GM21786 (cell line): ENCODE data around the gene SMIM22.
A peak's percentile ranks its signal among the peaks of the same experiment; 100 is the strongest.
"Not testable (repeated sequence)": the region's sequence is repeated elsewhere in the genome, so short reads cannot be mapped to it uniquely, and the experiment has no call there.

Source experiments
- ATAC-seq: cut with Tn5 transposase; IDR thresholded peaks from one replicate; pipeline ENCODE4 v1.9.1; 2021; ENCODE audit not compliant: unreplicated experiment

Gene SMIM22

GRCh38 chr16:4768549-4769305 is 26.4 kb upstream of the SMIM22 start:
- peak; percentile 62 for ATAC-seq

- no peak for ATAC-seq
These were observed 25.9 kb upstream of the SMIM22 start for GRCh38 chr16:4769306-4769638.

GRCh38 chr16:4771646-4772045 is 23.5 kb upstream of the SMIM22 start:
- no peak for ATAC-seq

- ATAC-seq: no peak
These were observed 22.8 kb upstream of the SMIM22 start for GRCh38 chr16:4772351-4772750.

GRCh38 chr16:4775005-4775404 is 20.2 kb upstream of the SMIM22 start:
- ATAC-seq: no peak

GRCh38 chr16:4776141-4776705 is 18.9 kb upstream of the SMIM22 start:
- no peak for ATAC-seq

- no peak for ATAC-seq
These were observed 17.7 kb upstream of the SMIM22 start for GRCh38 chr16:4777339-4778049.

- no peak for ATAC-seq
These were observed 17.1 kb upstream of the SMIM22 start for GRCh38 chr16:4778050-4778392.

- no peak for ATAC-seq
These were observed 14.9 kb upstream of the SMIM22 start for GRCh38 chr16:4780235-4780634.

- ATAC-seq: no peak
These were observed 11.8 kb upstream of the SMIM22 start for GRCh38 chr16:4783251-4783950.

GRCh38 chr16:4783951-4784336 is 11.2 kb upstream of the SMIM22 start:
- ATAC-seq: no peak

- not testable (repeated sequence) for ATAC-seq
These were observed 10.7 kb upstream of the SMIM22 start for GRCh38 chr16:4784444-4784987.

GRCh38 chr16:4785758-4786433 is 9.3 kb upstream of the SMIM22 start:
- ATAC-seq: no peak

GRCh38 chr16:4787068-4787467 is 8.1 kb upstream of the SMIM22 start:
- ATAC-seq: no peak

GRCh38 chr16:4787627-4788482 is 7.3 kb upstream of the SMIM22 start, which contains the start of gene SEPTIN12:
TSS of gene SEPTIN12 (minus strand) at chr16:4788345. CDS start at chr16:4787645, 700 bp downstream.
- no peak for ATAC-seq

GRCh38 chr16:4788489-4788889 is 6.7 kb upstream of the SMIM22 start:
- no peak for ATAC-seq

GRCh38 chr16:4788910-4789309 is 6.3 kb upstream of the SMIM22 start:
- ATAC-seq: no peak

- no peak for ATAC-seq
These were observed 4.9 kb upstream of the SMIM22 start for GRCh38 chr16:4790261-4790660.

GRCh38 chr16:4790871-4791270 is 4.3 kb upstream of the SMIM22 start:
- no peak for ATAC-seq

- no peak for ATAC-seq
These were observed 2.1 kb upstream of the SMIM22 start for GRCh38 chr16:4792951-4793513.
